ENCODE measurements around the gene ABLIM2. TPM values are rescaled to one million over a fixed set of nuclear protein-coding genes. Genes with fewer than 3 reads are reported as not detected.

The ABLIM2 gene
- total and polyA plus RNA-seq, 7 experiments from 2014 or later, result 0.22 to 5.8 (median 3.1) TPM

- intact Hi-C loops (cut with micrococcal nuclease), result loop anchor here (5.0 kb wide), 5 partner anchors 400 to 1535 kb away; partner anchors contain the start of genes KIAA0232 (in 1 of the 2) and MRFAP1 (in 1 of the 2)
- peak overlapping the region; percentile 69 for H3K4me3 ChIP-seq (ENCODE audit: low read length)
- peaks cover 10 to 13% of the 10 kb centered on the region in 2 donors for H3K4me1 ChIP-seq (ENCODE audit: control insufficient read depth in 2 of 2, insufficient read depth in 2 of 2, low read length in 2 of 2)
- ATAC-seq (no peak), DNase-seq (peak in 1 of 9 donors; percentile 2)
- no peaks in the 10 kb centered on the region for H3K27me3 ChIP-seq (ENCODE audit: control insufficient read depth in 2 of 2, insufficient read depth in 2 of 2, low read length in 2 of 2)
- Mint-ChIP-seq H3K4me1 (peaks cover 7 to 25% (median 18%) of the 10 kb centered on the region in 7 donors), H3K4me3 (peak overlapping the region; percentile 30 to 98 (median 62)), H3K36me3 (no peaks in the 10 kb centered on the region), H3K9me3 (no peaks in the 10 kb centered on the region), H3K27me3 (peaks cover 0 to 31% (median 4%) of the 10 kb centered on the region in 5 donors), H3K27ac (peak overlapping the region in 1 of 9 donors; percentile 32)
- H3K36me3 ChIP-seq (ENCODE audit: control insufficient read depth in 2 of 3, insufficient read depth in 3 of 3, low read length in 3 of 3), result peaks cover 0 to 4% (median 0%) of the 10 kb centered on the region in 3 experiments
- no peaks in the 10 kb centered on the region for H3K9me3 ChIP-seq (ENCODE audit: control insufficient read depth in 2 of 3, low read length in 3 of 3)
- CTCF ChIA-PET, result no interaction called here
- H3K27ac ChIP-seq (ENCODE audit: low read depth, low read length), result no peak overlapping the region
- POLR2A ChIA-PET, result interaction anchor here (0.9 to 2.3 kb wide), 2 partner anchors 41 to 42 kb away, joined by 4 to 11 read pairs; partner anchors contain the start of gene SH3TC1
Observed at GRCh38 chr4:8157496-8157895, 1.1 kb downstream of the ABLIM2 start.

- ChIA-PET POLR2A (interaction anchor here (0.9 kb wide), 2 partner anchors 42 to 64 kb away, joined by 4 read pairs; no protein-coding TSS in a partner anchor), CTCF (interaction anchor here (1.4 kb wide), 1 partner anchor 20 kb away, joined by 4 read pairs; no protein-coding TSS in a partner anchor)
- peaks cover 7 to 25% (median 18%) of the 10 kb centered on the region in 7 donors for H3K4me1 Mint-ChIP-seq
- no peak overlapping the region for H3K4me3 ChIP-seq (ENCODE audit: low read length)
- H3K36me3 Mint-ChIP-seq, result no peaks in the 10 kb centered on the region
- no peaks in the 10 kb centered on the region for H3K9me3 ChIP-seq (ENCODE audit: control insufficient read depth in 2 of 3, low read length in 3 of 3)
- no peaks in the 10 kb centered on the region for H3K9me3 Mint-ChIP-seq
- H3K4me1 ChIP-seq (ENCODE audit: control insufficient read depth in 2 of 2, insufficient read depth in 2 of 2, low read length in 2 of 2), result peaks cover 10 to 13% of the 10 kb centered on the region in 2 donors
- no peak overlapping the region for H3K27ac ChIP-seq (ENCODE audit: low read depth, low read length)
- ATAC-seq (no peak), DNase-seq (no peak)
- no peak overlapping the region for H3K27ac Mint-ChIP-seq
- H3K36me3 ChIP-seq (ENCODE audit: control insufficient read depth in 2 of 3, insufficient read depth in 3 of 3, low read length in 3 of 3), result peaks cover 0 to 4% (median 0%) of the 10 kb centered on the region in 3 experiments
- no peaks in the 10 kb centered on the region for H3K27me3 ChIP-seq (ENCODE audit: control insufficient read depth in 2 of 2, insufficient read depth in 2 of 2, low read length in 2 of 2)
- peaks cover 0 to 31% (median 4%) of the 10 kb centered on the region in 5 donors for H3K27me3 Mint-ChIP-seq
- intact Hi-C loops (cut with micrococcal nuclease), result loop anchor here (5.0 kb wide), 5 partner anchors 399 to 1536 kb away; partner anchors contain the start of genes KIAA0232 (in 1 of the 2) and MRFAP1 (in 1 of the 2)
- H3K4me3 Mint-ChIP-seq, result peak overlapping the region in 3 of 10 donors; percentile 52 to 95 (median 61)
Observed at GRCh38 chr4:8156617-8157016, 2.0 kb downstream of the ABLIM2 start.

- H3K4me3 Mint-ChIP-seq, result peak overlapping the region in 4 of 10 donors; percentile 20 to 43 (median 28)
- ATAC-seq (no peak), DNase-seq (no peak)
- ChIA-PET CTCF (interaction anchor here (1.4 kb wide), 1 partner anchor 21 kb away, joined by 4 read pairs; no protein-coding TSS in a partner anchor), POLR2A (interaction anchor here (0.9 kb wide), 1 partner anchor 65 kb away, joined by 4 read pairs; no protein-coding TSS in a partner anchor)
- Histone ChIP-seq H3K27me3 (ENCODE audit: control insufficient read depth in 2 of 2, insufficient read depth in 2 of 2, low read length in 2 of 2) (no peaks in the 10 kb centered on the region), H3K36me3 (ENCODE audit: control insufficient read depth in 2 of 3, insufficient read depth in 3 of 3, low read length in 3 of 3) (peaks cover 0 to 4% (median 0%) of the 10 kb centered on the region in 3 experiments), H3K4me1 (ENCODE audit: control insufficient read depth in 2 of 2, insufficient read depth in 2 of 2, low read length in 2 of 2) (peaks cover 10 to 13% of the 10 kb centered on the region in 2 donors), H3K9me3 (ENCODE audit: control insufficient read depth in 2 of 3, low read length in 3 of 3) (no peaks in the 10 kb centered on the region), H3K4me3 (ENCODE audit: low read length) (no peak overlapping the region), H3K27ac (ENCODE audit: low read depth, low read length) (no peak overlapping the region)
- no peaks in the 10 kb centered on the region for H3K9me3 Mint-ChIP-seq
- H3K27me3 Mint-ChIP-seq, result peaks cover 0 to 31% (median 4%) of the 10 kb centered on the region in 5 donors
- no peaks in the 10 kb centered on the region for H3K36me3 Mint-ChIP-seq
- peaks cover 7 to 25% (median 18%) of the 10 kb centered on the region in 7 donors for H3K4me1 Mint-ChIP-seq
- H3K27ac Mint-ChIP-seq, result no peak overlapping the region
- intact Hi-C loops (cut with micrococcal nuclease), result loop anchor here (5.0 kb wide), 5 partner anchors 399 to 1536 kb away; partner anchors contain the start of genes KIAA0232 (in 1 of the 2) and MRFAP1 (in 1 of the 2)
Observed at GRCh38 chr4:8155660-8156421, 2.8 kb downstream of the ABLIM2 start.

GRCh38 chr4:8155048-8155447, 3.6 kb downstream of the ABLIM2 start:
- Histone ChIP-seq H3K9me3 (ENCODE audit: control insufficient read depth in 2 of 3, low read length in 3 of 3) (no peaks in the 10 kb centered on the region), H3K4me1 (ENCODE audit: control insufficient read depth in 2 of 2, insufficient read depth in 2 of 2, low read length in 2 of 2) (peaks cover 10 to 13% of the 10 kb centered on the region in 2 donors), H3K4me3 (ENCODE audit: low read length) (no peak overlapping the region), H3K27me3 (ENCODE audit: control insufficient read depth in 2 of 2, insufficient read depth in 2 of 2, low read length in 2 of 2) (no peaks in the 10 kb centered on the region), H3K36me3 (ENCODE audit: control insufficient read depth in 2 of 3, insufficient read depth in 3 of 3, low read length in 3 of 3) (peaks cover 0 to 4% (median 0%) of the 10 kb centered on the region in 3 experiments), H3K27ac (ENCODE audit: low read depth, low read length) (no peak overlapping the region)
- Mint-ChIP-seq H3K27ac (no peak overlapping the region), H3K27me3 (peaks cover 0 to 29% (median 4%) of the 10 kb centered on the region in 5 donors), H3K4me3 (no peak overlapping the region), H3K36me3 (no peaks in the 10 kb centered on the region), H3K4me1 (peaks cover 6 to 17% (median 16%) of the 10 kb centered on the region in 7 donors), H3K9me3 (no peaks in the 10 kb centered on the region)
- DNase-seq (no peak), ATAC-seq (no peak)
- ChIA-PET CTCF (no interaction called here), POLR2A (no interaction called here)
- intact Hi-C loops (cut with micrococcal nuclease), result loop anchor here (5.0 kb wide), 5 partner anchors 398 to 1537 kb away; partner anchors contain the start of genes KIAA0232 (in 1 of the 2) and MRFAP1 (in 1 of the 2)

- H3K9me3 Mint-ChIP-seq, result no peaks in the 10 kb centered on the region
- ChIA-PET POLR2A (no interaction called here), CTCF (no interaction called here)
- H3K27me3 Mint-ChIP-seq, result peaks cover 0 to 19% (median 4%) of the 10 kb centered on the region in 5 donors
- no peaks in the 10 kb centered on the region for H3K9me3 ChIP-seq (ENCODE audit: control insufficient read depth in 2 of 3, low read length in 3 of 3)
- H3K27ac Mint-ChIP-seq, result no peak overlapping the region
- intact Hi-C loops (cut with micrococcal nuclease), result no loop called here
- no peak overlapping the region for H3K4me3 Mint-ChIP-seq
- no peaks in the 10 kb centered on the region for H3K36me3 Mint-ChIP-seq
- peaks cover 4 to 5% of the 10 kb centered on the region in 2 donors for H3K4me1 ChIP-seq (ENCODE audit: control insufficient read depth in 2 of 2, insufficient read depth in 2 of 2, low read length in 2 of 2)
- no peak overlapping the region for H3K27ac ChIP-seq (ENCODE audit: low read depth, low read length)
- DNase-seq (no peak), ATAC-seq (no peak)
- H3K36me3 ChIP-seq (ENCODE audit: control insufficient read depth in 2 of 3, insufficient read depth in 3 of 3, low read length in 3 of 3), result peaks cover 0 to 3% (median 0%) of the 10 kb centered on the region in 3 experiments
- no peaks in the 10 kb centered on the region for H3K27me3 ChIP-seq (ENCODE audit: control insufficient read depth in 2 of 2, insufficient read depth in 2 of 2, low read length in 2 of 2)
- H3K4me1 Mint-ChIP-seq, result peaks cover 0 to 6% (median 4%) of the 10 kb centered on the region in 7 donors
- H3K4me3 ChIP-seq (ENCODE audit: low read length), result no peak overlapping the region
Observed at GRCh38 chr4:8153441-8153840, 5.2 kb downstream of the ABLIM2 start.

GRCh38 chr4:8152865-8153257, 5.8 kb downstream of the ABLIM2 start:
- ChIA-PET POLR2A (no interaction called here), CTCF (no interaction called here)
- no peak for DNase-seq
- no peaks in the 10 kb centered on the region for H3K36me3 ChIP-seq (ENCODE audit: control insufficient read depth in 2 of 3, insufficient read depth in 3 of 3, low read length in 3 of 3)
- H3K9me3 ChIP-seq (ENCODE audit: control insufficient read depth in 2 of 3, low read length in 3 of 3), result no peaks in the 10 kb centered on the region
- H3K4me1 ChIP-seq (ENCODE audit: control insufficient read depth in 2 of 2, insufficient read depth in 2 of 2, low read length in 2 of 2), result peaks cover 4% of the 10 kb centered on the region in 2 donors
- no peak overlapping the region for H3K4me3 ChIP-seq (ENCODE audit: low read length)
- no peaks in the 10 kb centered on the region for H3K9me3 Mint-ChIP-seq
- no peaks in the 10 kb centered on the region for H3K36me3 Mint-ChIP-seq
- no peak for ATAC-seq
- H3K4me1 Mint-ChIP-seq, result peaks cover 0 to 6% (median 4%) of the 10 kb centered on the region in 7 donors
- no peak overlapping the region for H3K4me3 Mint-ChIP-seq
- intact Hi-C loops (cut with micrococcal nuclease), result no loop called here
- H3K27me3 ChIP-seq (ENCODE audit: control insufficient read depth in 2 of 2, insufficient read depth in 2 of 2, low read length in 2 of 2), result no peaks in the 10 kb centered on the region
- H3K27me3 Mint-ChIP-seq, result peaks cover 0 to 19% (median 4%) of the 10 kb centered on the region in 5 donors
- H3K27ac Mint-ChIP-seq, result no peak overlapping the region
- H3K27ac ChIP-seq (ENCODE audit: low read depth, low read length), result no peak overlapping the region
